ENCODE data around the gene SBNO2. TPM values are rescaled to one million over a fixed set of nuclear protein-coding genes. Genes with fewer than 3 reads are reported as not detected.

The SBNO2 gene
- total and polyA plus RNA-seq, 12 donors = 12.6 to 61.3 (median 16.1) TPM

GRCh38 chr19:1154731-1155351 lies 19.2 kb downstream of the SBNO2 start:
- peak in 2 of 9 donors; percentile 4 to 23 for TF ChIP-seq CTCF (IDR thresholded peaks at IDR 0.05)
- Histone ChIP-seq H3K9me3 (no peaks in the 10 kb centered on the region), H3K4me1 (peaks cover 29 to 66% (median 60%) of the 10 kb centered on the region in 9 donors), H3K4me3 (peak overlapping the region in 7 of 10 donors; percentile 8 to 54 (median 31)), H3K27ac (peak overlapping the region in 9 of 10 donors; percentile 68 to 93 (median 77)), H3K27me3 (no peaks in the 10 kb centered on the region), H3K36me3 (peaks cover 0 to 52% (median 0%) of the 10 kb centered on the region in 9 donors)
- WGBS, 2 donors = 16 to 20% methylated on average over 32 of the region's 32 CpGs
- DNase-seq (peak; percentile 82 to 85), ATAC-seq (peak; percentile 66 to 83 (median 81))
- intact Hi-C loops (cut with DNase I) = no loop called here

DNA sequence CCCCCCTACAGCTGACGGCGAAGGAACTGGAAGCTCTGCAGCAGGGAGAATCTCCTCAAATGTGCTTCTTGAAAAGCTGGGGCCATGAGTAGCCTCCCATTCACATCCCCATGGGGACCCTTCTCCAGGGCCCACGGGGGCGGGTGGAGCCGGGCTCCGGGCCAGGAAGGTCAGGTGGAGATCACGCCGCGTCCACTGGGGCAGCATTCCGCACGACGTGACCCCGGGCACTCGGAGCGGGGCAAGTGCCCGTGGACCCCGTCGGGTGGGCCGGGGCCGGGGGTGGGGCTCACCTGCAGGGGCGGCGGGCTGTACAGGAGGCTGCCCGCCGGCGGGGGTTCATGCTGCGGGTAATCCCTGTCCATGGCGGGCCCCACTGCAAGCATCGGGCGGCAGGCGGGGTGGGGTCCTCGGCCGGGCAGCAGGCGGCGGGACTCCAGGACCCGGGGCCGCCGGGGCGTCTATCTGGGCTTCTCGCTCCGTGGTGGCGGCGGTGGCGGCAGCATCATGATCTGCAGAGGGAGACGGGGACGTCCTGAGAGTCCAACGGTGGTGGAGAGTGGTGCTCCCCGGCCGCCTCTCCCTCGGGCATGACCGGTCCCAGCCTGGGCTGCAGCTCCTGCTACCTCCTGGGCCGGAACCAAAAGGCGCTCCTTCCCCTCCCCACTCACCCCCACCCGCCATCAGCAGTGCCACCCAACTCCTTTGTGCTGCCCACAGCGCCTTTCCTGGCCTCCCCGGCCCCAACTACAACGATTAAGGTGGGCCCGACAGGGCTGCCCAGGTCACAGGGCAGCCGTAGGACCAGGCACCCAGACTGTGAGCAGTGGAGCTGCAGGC lies 20.0 kb downstream of the SBNO2 start:
- H3K9me3 ChIP-seq = no peaks in the 10 kb centered on the region
- H3K4me3 ChIP-seq = peak overlapping the region in 5 of 10 donors; percentile 23 to 54 (median 34)
- H3K27ac ChIP-seq = peak overlapping the region in 9 of 10 donors; percentile 68 to 93 (median 77)
- DNase-seq (no peak), ATAC-seq (no peak)
- 88 to 89% methylated on average over 54 to 58 of the region's 58 CpGs for WGBS, 2 donors
- no peaks in the 10 kb centered on the region for H3K27me3 ChIP-seq
- intact Hi-C loops (cut with DNase I) = no loop called here
- no peak for TF ChIP-seq CTCF (IDR thresholded peaks at IDR 0.05)
- H3K36me3 ChIP-seq = peaks cover 0 to 59% (median 0%) of the 10 kb centered on the region in 9 donors
- H3K4me1 ChIP-seq = peaks cover 29 to 68% (median 60%) of the 10 kb centered on the region in 9 donors

GRCh38 chr19:1151917-1152587 lies 22.0 kb downstream of the SBNO2 start:
- Histone ChIP-seq H3K9me3 (no peaks in the 10 kb centered on the region), H3K27me3 (no peaks in the 10 kb centered on the region), H3K36me3 (peaks cover 0 to 63% (median 0%) of the 10 kb centered on the region in 9 donors), H3K4me1 (peaks cover 29 to 68% (median 60%) of the 10 kb centered on the region in 9 donors), H3K27ac (peak overlapping the region; percentile 4 to 93 (median 76)), H3K4me3 (peak overlapping the region in 8 of 10 donors; percentile 4 to 37 (median 27))
- intact Hi-C loops (cut with DNase I) = loop anchor here in 1 of 10 donors (2.0 kb wide), 1 partner anchor 19 kb away; no protein-coding TSS in a partner anchor
- TF ChIP-seq CTCF (IDR thresholded peaks at IDR 0.05) = no peak
- ATAC-seq (peak; percentile 53 to 82 (median 68)), DNase-seq (peak; percentile 61 to 84)
- 43 to 48% methylated on average over 35 of the region's 35 CpGs for WGBS, 2 donors

All from heart right ventricle (tissue), 16 donors.